H1 (cell line): Measurements from ENCODE around the gene TEX28. TPM values are rescaled to one million over a fixed set of nuclear protein-coding genes. Genes with fewer than 3 reads are reported as not detected.

ENCODE experiments used
- CTCF ChIA-PET: fragments of 300-600 bp; sonication (Branson Sonifier 250); formaldehyde crosslinking; loops from one replicate; lab custom pipeline; 2021; ENCODE audit not compliant: partially characterized antibody; lab: Charles Lee
- POLR2A ChIA-PET: fragments of 300-600 bp; sonication (Branson Sonifier 250); formaldehyde crosslinking; loops from one replicate; lab custom pipeline; 2021; ENCODE audit warnings: inconsistent platforms; ENCODE audit not compliant: partially characterized antibody; lab: Charles Lee
- DNase-seq, 2 experiments: peaks; one replicate each; pipeline versions ENCODE4 v3.0.0 to v3.0.0-alpha.2; 2010 to 2022; ENCODE audit warnings: low spot score in 2 of 2, low read depth in 1 of 2, mixed read lengths in 1 of 2
- FAIRE-seq: peaks from 2 replicates; lab custom pipeline; 2011; peaks lifted over from hg19 to GRCh38; lab: Jason Lieb, UNC
- H2AFZ ChIP-seq: 2 replicates; pipeline ENCODE4 v1.8.1; 2012; ENCODE audit warnings: low read length, inconsistent platforms
- H2AK5ac ChIP-seq: 2 replicates; pipeline ENCODE4 v1.6.1; 2013; ENCODE audit warnings: low read depth, low read length
- H2BK120ac ChIP-seq: replicated peaks from 2 replicates; pipeline ENCODE3; 2013; ENCODE audit warnings: low read depth, low read length, inconsistent platforms
- H2BK12ac ChIP-seq: 2 replicates; pipeline ENCODE4 v1.6.1; 2013; ENCODE audit warnings: low read depth, low read length
- H2BK15ac ChIP-seq: 2 replicates; pipeline ENCODE4 v1.6.1; 2013; ENCODE audit warnings: low read length
- H2BK20ac ChIP-seq: 2 replicates; pipeline ENCODE4 v1.6.1; 2013; ENCODE audit warnings: low read length
- H2BK5ac ChIP-seq: 2 replicates; pipeline ENCODE4 v1.6.1; 2013; ENCODE audit warnings: low read depth, low read length
- H3K14ac ChIP-seq: 2 replicates; pipeline ENCODE4 v1.6.1; 2013; ENCODE audit warnings: inconsistent platforms; ENCODE audit not compliant: insufficient read length
- H3K18ac ChIP-seq: 2 replicates; pipeline ENCODE4 v1.6.1; 2013; ENCODE audit warnings: low read length; ENCODE audit errors: extremely low read depth
- H3K23ac ChIP-seq: 2 replicates; pipeline ENCODE4 v1.6.1; 2013; ENCODE audit warnings: inconsistent platforms; ENCODE audit not compliant: insufficient read length
- H3K23me2 ChIP-seq: 2 replicates; pipeline ENCODE4 v1.6.1; 2013; ENCODE audit warnings: low read depth, low read length
- H3K27ac ChIP-seq: 2 replicates; pipeline ENCODE4 v1.6.1; 2011; ENCODE audit warnings: low read depth, low read length, inconsistent platforms
- H3K27me3 ChIP-seq, 4 experiments: replicated peaks in 1 of 4; 1 replicate in 1 of 4; 2 replicates in 3 of 4; pipeline versions ENCODE4 v1.6.1 to v1.8.1; 2011 to 2013; ENCODE audit warnings: low read length in 3 of 4, mild to moderate bottlenecking in 3 of 4, inconsistent platforms in 2 of 4, mixed read lengths in 2 of 4, moderate library complexity in 1 of 4; ENCODE audit not compliant: control insufficient read depth in 3 of 4, insufficient read depth in 3 of 4; ENCODE audit errors: extremely low read depth in 1 of 4
- H3K36me3 ChIP-seq, 4 experiments: 2 replicates each; pipeline versions ENCODE4 v1.6.1 to v1.8.1; 2011 to 2013; ENCODE audit warnings: mild to moderate bottlenecking in 4 of 4, low read length in 3 of 4, moderate library complexity in 2 of 4, control low read depth in 1 of 4, inconsistent platforms in 1 of 4; ENCODE audit not compliant: insufficient read depth in 4 of 4, control insufficient read depth in 2 of 4
- H3K4ac ChIP-seq: replicated peaks from 2 replicates; pipeline ENCODE3; 2013; ENCODE audit warnings: low read length, low read depth, mixed read lengths, inconsistent platforms; ENCODE audit not compliant: insufficient read length
- H3K4me1 ChIP-seq, 4 experiments: replicated peaks in 1 of 4; 1 replicate in 1 of 4; 2 replicates in 3 of 4; pipeline versions ENCODE4 v1.6.1 to v1.8.1; 2011 to 2013; ENCODE audit warnings: low read length in 3 of 4, inconsistent platforms in 2 of 4, mixed read lengths in 1 of 4; ENCODE audit not compliant: insufficient read depth in 4 of 4, control insufficient read depth in 3 of 4
- H3K4me2 ChIP-seq, 2 experiments: 2 replicates each; pipeline versions ENCODE4 v1.6.1 to v1.8.1; 2011 to 2013; ENCODE audit warnings: low read depth in 2 of 2, low read length in 2 of 2, control low read depth in 1 of 2, inconsistent platforms in 1 of 2, mild to moderate bottlenecking in 1 of 2; ENCODE audit not compliant: insufficient read depth in 1 of 2
- H3K4me3 ChIP-seq, 4 experiments: fragments of 200-600, 300-600 bp in 1 of 4; sonication (generic), shearing (Covaris generic), sonication (Bioruptor Twin) in 1 of 4; 2 replicates each; pipeline versions ENCODE4 v1.5.1 to v1.8.1; 2011 to 2016; ENCODE audit warnings: low read length in 4 of 4, low read depth in 3 of 4, control low read depth in 2 of 4, inconsistent platforms in 2 of 4, mild to moderate bottlenecking in 2 of 4, mixed read lengths in 1 of 4, moderate library complexity in 1 of 4; ENCODE audit not compliant: insufficient read depth in 2 of 4; ENCODE audit errors: extremely low read depth in 1 of 4
- H3K56ac ChIP-seq: replicated peaks from 2 replicates; pipeline ENCODE3; 2013; ENCODE audit warnings: low read depth, mild to moderate bottlenecking, mixed read lengths, low read length, inconsistent platforms; ENCODE audit not compliant: insufficient read length
- H3K79me1 ChIP-seq: 2 replicates; pipeline ENCODE4 v1.6.1; 2013; ENCODE audit warnings: low read depth, low read length, control low read depth
- H3K79me2 ChIP-seq, 2 experiments: 2 replicates each; pipeline versions ENCODE4 v1.6.1 to v1.8.1; 2012 to 2013; ENCODE audit warnings: low read length in 2 of 2, mild to moderate bottlenecking in 2 of 2, inconsistent platforms in 1 of 2; ENCODE audit not compliant: insufficient read depth in 2 of 2, control insufficient read depth in 1 of 2
- H3K9ac ChIP-seq, 4 experiments: replicated peaks in 1 of 4; 1 replicate in 1 of 4; 2 replicates in 3 of 4; pipeline versions ENCODE4 v1.6.1 to v1.8.1; 2011 to 2013; ENCODE audit warnings: low read depth in 3 of 4, low read length in 3 of 4, control low read depth in 2 of 4, mild to moderate bottlenecking in 2 of 4, moderate library complexity in 2 of 4, inconsistent platforms in 1 of 4; ENCODE audit errors: extremely low read depth in 1 of 4
- H3K9me3 ChIP-seq, 2 experiments: 2 replicates each; pipeline versions ENCODE4 v1.6.1 to v1.8.1; 2012 to 2013; ENCODE audit warnings: mild to moderate bottlenecking in 2 of 2, moderate library complexity in 2 of 2, control low read depth in 1 of 2, inconsistent platforms in 1 of 2, low read depth in 1 of 2, low read length in 1 of 2, mixed read lengths in 1 of 2; ENCODE audit not compliant: insufficient read depth in 2 of 2
- H4K20me1 ChIP-seq, 2 experiments: replicated peaks in 1 of 2; 2 replicates each; pipeline versions ENCODE3 to v1.8.1; 2011 to 2013; ENCODE audit warnings: inconsistent platforms in 2 of 2, low read length in 2 of 2, mild to moderate bottlenecking in 1 of 2; ENCODE audit not compliant: insufficient read depth in 2 of 2, control insufficient read depth in 1 of 2
- H4K5ac ChIP-seq: 2 replicates; pipeline ENCODE4 v1.6.1; 2013; ENCODE audit warnings: low read length, low read depth, mixed read lengths, inconsistent platforms; ENCODE audit not compliant: insufficient read length
- H4K8ac ChIP-seq: 2 replicates; pipeline ENCODE4 v1.8.0; 2013; ENCODE audit warnings: mild to moderate bottlenecking, moderate library complexity, low read length, inconsistent platforms; ENCODE audit not compliant: insufficient read depth; ENCODE audit errors: extremely low read depth
- H4K91ac ChIP-seq: replicated peaks from 2 replicates; pipeline ENCODE3; 2013; ENCODE audit warnings: low read length, mixed read lengths, inconsistent platforms; ENCODE audit not compliant: insufficient read length
- CTBP2 ChIP-seq: IDR thresholded peaks from 2 replicates; pipeline ENCODE4 v1.7.0; 2011; ENCODE audit warnings: borderline replicate concordance, mild to moderate bottlenecking, moderate library complexity, mixed read lengths, low read length; ENCODE audit not compliant: insufficient read depth, insufficient read length
- JUN ChIP-seq: IDR thresholded peaks from 2 replicates; pipeline ENCODE4 v1.6.1; 2011; ENCODE audit warnings: low read depth, mild to moderate bottlenecking, improper control_type of control experiment, low read length
- KDM5A ChIP-seq: fragments of 200-600 bp; IDR thresholded peaks from 2 replicates; pipeline ENCODE4 v1.7.1; 2012; ENCODE audit warnings: mild to moderate bottlenecking, low read length, inconsistent platforms, mixed read lengths
- NANOG ChIP-seq: IDR thresholded peaks from 2 replicates; pipeline ENCODE4 v1.6.1; 2011; ENCODE audit warnings: low read length, low read depth, mild to moderate bottlenecking, inconsistent platforms; ENCODE audit not compliant: insufficient read depth, poor library complexity, severe bottlenecking
- SAP30 ChIP-seq: fragments of 300-600 bp; sonication (generic); IDR thresholded peaks from 2 replicates; pipeline ENCODE4 v1.7.1; 2012; ENCODE audit warnings: low read length, moderate library complexity, mild to moderate bottlenecking, inconsistent platforms; ENCODE audit not compliant: insufficient read depth, insufficient replicate concordance
- YY1 ChIP-seq: IDR thresholded peaks from 2 replicates; pipeline ENCODE4 v1.6.1; 2011; ENCODE audit warnings: low read depth, mild to moderate bottlenecking, low read length
- ZNF274 ChIP-seq: IDR thresholded peaks from 2 replicates; pipeline ENCODE4 v1.7.0; 2012; ENCODE audit warnings: low read length, borderline replicate concordance; ENCODE audit errors: extremely low read depth
- WGBS, 2 experiments: shearing (Covaris generic) in 1 of 2; methylation state at CpG; one replicate each; pipeline versions ENCODE4 v1.1.6 to v1.1.7; 2013 to 2015; ENCODE audit warnings: low lambda C conversion rate in 2 of 2, mixed read lengths in 2 of 2, inconsistent platforms in 1 of 2, low coverage in 1 of 2, missing lambda C conversion rate in 1 of 2; ENCODE audit not compliant: insufficient replicate concordance in 2 of 2, insufficient coverage in 1 of 2, insufficient read length in 1 of 2; ENCODE audit errors: extremely low coverage in 1 of 2, missing lambda C conversion rate in 1 of 2; 5-methylcytosine and 5-hydroxymethylcytosine counted together
- polyA plus RNA-seq, 7 experiments: library from polyadenylated mRNA; depleted of rRNA in 3 of 7; stranded (reverse) in 5 of 7; unstranded in 2 of 7; fragments of >200 nt in 5 of 7; fragments of 200-250 nt in 2 of 7; gene quantifications; 1 replicate in 5 of 7; 2 replicates in 1 of 7; 4 replicates in 1 of 7; pipeline versions ENCODE4 v1.2.1 to v1.2.3, GENCODE V29; 2011 to 2013; ENCODE audit warnings: missing spikeins in 2 of 7, mixed read lengths in 2 of 7
- total RNA-seq: library from RNA; stranded (reverse); fragmentation: NEBNext Ultra II Directional; extraction: Animal tissue kit (Norgen Biotek cat#: 25700); gene quantifications from 2 replicates; pipeline ENCODE4 v1.2.1, GENCODE V29; 2021

Gene TEX28
- total and polyA plus RNA-seq, 2 of the 8 experiments (the other 6 are each of a cell fraction or from before 2014, with no cell fraction given), result not detected

- 83% methylated on average over 8 of the region's 10 CpGs; no CpG with 5 or more reads in 1 of the 2 experiments for WGBS, 2 experiments
These were observed 34.4 kb upstream of the TEX28 start for GRCh38 chrX:154329294-154329693.

More at GRCh38 chrX:154329294-154329693, 34.4 kb upstream of the TEX28 start:
- no peaks in the 10 kb centered on the region; a peak in 1 of 7 replicates for H3K4me1 ChIP-seq
- H2BK12ac ChIP-seq, result no peak overlapping the region
- H4K91ac ChIP-seq, result no peak overlapping the region
- DNase-seq, result no peak
- no peaks in the 10 kb centered on the region for H3K79me1 ChIP-seq
- no peak overlapping the region for H2BK20ac ChIP-seq
- H3K27me3 ChIP-seq, result no peaks in the 10 kb centered on the region
- H4K5ac ChIP-seq, result no peak overlapping the region
- no peaks in the 10 kb centered on the region for H4K20me1 ChIP-seq
- H3K23ac ChIP-seq, result no peak overlapping the region
- no peak overlapping the region for H4K8ac ChIP-seq
- H3K4ac ChIP-seq, result no peak overlapping the region
- H3K36me3 ChIP-seq, result no peaks in the 10 kb centered on the region
- no peaks in the 10 kb centered on the region for H3K23me2 ChIP-seq
- no peak overlapping the region for H3K56ac ChIP-seq
- no peak overlapping the region for H3K18ac ChIP-seq
- H3K4me2 ChIP-seq, result no peak overlapping the region
- H3K9me3 ChIP-seq, result no peaks in the 10 kb centered on the region
- no peak overlapping the region for H3K27ac ChIP-seq
- no peak for FAIRE-seq
- no peak overlapping the region for H2BK120ac ChIP-seq
- ChIA-PET POLR2A (no interaction called here), CTCF (interaction anchor here (1.7 kb wide), 1 partner anchor 21 kb away, joined by 5 read pairs; no protein-coding TSS in a partner anchor)
- TF ChIP-seq YY1, result no peak
- no peak for TF ChIP-seq JUN
- TF ChIP-seq KDM5A, result no peak
- no peak for TF ChIP-seq CTBP2
- TF ChIP-seq ZNF274, result no peak
- TF ChIP-seq SAP30, result no peak
- no peak for TF ChIP-seq NANOG
- no peak overlapping the region for H2AK5ac ChIP-seq
- no peak overlapping the region for H2BK5ac ChIP-seq
- no peak overlapping the region for H2AFZ ChIP-seq
- H3K79me2 ChIP-seq, result no peaks in the 10 kb centered on the region
- H3K4me3 ChIP-seq, result no peak overlapping the region
- H2BK15ac ChIP-seq, result no peak overlapping the region
- no peak overlapping the region for H3K14ac ChIP-seq
- H3K9ac ChIP-seq, result no peak overlapping the region
